GM19239 (cell line): Measurements from ENCODE around the gene OPA3.
"Not testable (repeated sequence)": the region's sequence is repeated elsewhere in the genome, so short reads cannot be mapped to it uniquely, and the experiment has no call there.

Experiments used
- DNase-seq: peaks from one replicate; pipeline ENCODE4 v3.0.0; 2011; ENCODE audit warnings: low spot score; ENCODE audit not compliant: insufficient read length
- FAIRE-seq: peaks from 2 replicates; lab custom pipeline; 2011; peaks lifted over from hg19 to GRCh38; lab: Jason Lieb, UNC

OPA3 gene

GRCh38 chr19:45584332-45585157, at the start of gene OPA3:
Gene OPA3 (minus strand): TSS chr19:45584802. CDS start chr19:45584764, 38 bp downstream.
- peak; percentile 94 for DNase-seq
- peak; percentile 97 for FAIRE-seq

GRCh38 chr19:45632468-45633196, 48.0 kb upstream of the OPA3 start:
- DNase-seq (no peak), FAIRE-seq (no peak)

- FAIRE-seq (peak; percentile 18), DNase-seq (no peak)
Measured at GRCh38 chr19:45630463-45630862, 45.9 kb upstream of the OPA3 start.

GRCh38 chr19:45629704-45630103, 45.1 kb upstream of the OPA3 start:
- DNase-seq, result no peak
- no peak for FAIRE-seq

- not testable (repeated sequence) for FAIRE-seq, DNase-seq
Measured at GRCh38 chr19:45628219-45628618, 43.6 kb upstream of the OPA3 start.

- no peak for DNase-seq
Measured at GRCh38 chr19:45623984-45624383, 39.4 kb upstream of the OPA3 start.

GRCh38 chr19:45621976-45622503, 37.4 kb upstream of the OPA3 start:
- DNase-seq (no peak), FAIRE-seq (no peak)

More at GRCh38 chr19:45623984-45624383, 39.4 kb upstream of the OPA3 start:
- no peak for FAIRE-seq

- FAIRE-seq, result no peak
Measured at GRCh38 chr19:45621389-45621788, 36.8 kb upstream of the OPA3 start.

GRCh38 chr19:45616704-45617017, 32.1 kb upstream of the OPA3 start:
- FAIRE-seq (no peak), DNase-seq (no peak)

More at GRCh38 chr19:45621389-45621788, 36.8 kb upstream of the OPA3 start:
- DNase-seq, result no peak

GRCh38 chr19:45615795-45616703, 31.4 kb upstream of the OPA3 start:
- peak; percentile 83 for FAIRE-seq
- DNase-seq, result peak; percentile 89

GRCh38 chr19:45615056-45615455, 30.5 kb upstream of the OPA3 start:
- not testable (repeated sequence) for FAIRE-seq, DNase-seq

- FAIRE-seq (peak; percentile 64), DNase-seq (peak; percentile 44)
Measured at GRCh38 chr19:45613926-45614725, 29.5 kb upstream of the OPA3 start.

- FAIRE-seq (no peak), DNase-seq (no peak)
Measured at GRCh38 chr19:45608948-45609347, 24.3 kb upstream of the OPA3 start.

- FAIRE-seq (peak; percentile 75), DNase-seq (peak; percentile 50)
Measured at GRCh38 chr19:45607071-45608029, 22.7 kb upstream of the OPA3 start.

GRCh38 chr19:45601524-45602374, 17.1 kb upstream of the OPA3 start, which contains the start of gene GPR4:
Gene GPR4 (minus strand): TSS chr19:45602212. CDS start chr19:45591866, 10,346 bp downstream.
- DNase-seq (no peak), FAIRE-seq (no peak)

GRCh38 chr19:45601115-45601514, 16.5 kb upstream of the OPA3 start:
- DNase-seq (no peak), FAIRE-seq (no peak)

GRCh38 chr19:45600340-45600885, 15.8 kb upstream of the OPA3 start:
- FAIRE-seq (no peak), DNase-seq (no peak)
